GM20431 (cell line): ENCODE results near the gene DHRS1.
"Not testable (repeated sequence)": the region's sequence is repeated elsewhere in the genome, so short reads cannot be mapped to it uniquely, and the experiment has no call there.

Experiments
- in situ Hi-C: fragments of 300-500 bp; cut with MseI, MboI; formaldehyde crosslinking; loops from one replicate; pipeline ENCODE4 v1.15.0; 2020; ENCODE audit warnings: low sequenced_read_pairs; ENCODE audit not compliant: unreplicated experiment

The DHRS1 gene

DNA sequence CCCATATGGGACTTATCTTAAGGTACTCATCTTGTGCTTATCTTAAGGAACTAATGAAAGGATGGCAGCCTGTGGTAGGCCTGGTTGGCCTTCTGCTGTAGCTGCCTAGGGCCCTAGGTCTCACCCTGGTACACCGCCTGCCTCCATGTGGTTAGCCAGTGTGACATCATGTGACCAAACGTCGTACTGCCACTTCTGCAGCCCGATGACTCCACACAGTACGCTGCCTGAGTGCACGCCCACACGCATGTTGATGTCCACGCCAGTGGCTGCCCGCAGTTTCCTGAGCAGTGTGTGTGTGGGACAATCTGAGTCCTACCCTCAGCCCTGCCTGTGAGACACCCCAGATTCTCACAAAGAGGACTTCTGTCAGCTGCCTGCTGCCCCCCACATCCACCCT, 30.2 kb upstream of the DHRS1 start:
- in situ Hi-C loops = loop anchor here (10.0 kb wide), 1 partner anchor 105 kb away; no protein-coding TSS in a partner anchor

DNA sequence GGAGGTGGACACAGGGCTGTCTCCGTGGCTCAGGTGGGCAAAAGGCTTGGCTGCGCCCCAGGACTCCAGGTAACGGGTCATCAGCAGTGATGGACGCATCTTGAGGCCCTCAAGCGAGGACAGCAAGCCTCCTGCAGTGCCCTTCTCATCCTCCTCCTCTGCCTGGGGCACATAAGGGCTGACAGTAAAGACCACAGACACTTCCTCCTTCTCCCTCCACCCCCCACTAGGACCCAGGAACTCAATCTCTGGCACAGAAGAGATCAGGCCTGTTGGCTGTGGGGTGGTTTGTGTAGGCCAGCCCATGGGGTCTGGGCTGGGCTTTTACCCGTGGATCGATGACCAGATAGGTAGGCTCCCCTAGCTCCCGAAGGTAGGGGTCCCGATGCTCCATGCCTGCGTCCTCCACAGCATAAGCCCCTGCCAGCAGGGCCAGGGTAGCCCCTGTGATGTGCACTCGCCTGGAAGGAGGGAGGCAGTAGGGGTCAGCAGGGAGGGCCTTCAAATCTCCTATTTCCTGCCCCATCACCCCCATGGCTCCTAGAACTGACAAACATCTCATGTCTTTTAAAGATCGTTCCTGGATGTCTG, 29.6 kb upstream of the DHRS1 start:
- in situ Hi-C loops = no loop called here

DNA sequence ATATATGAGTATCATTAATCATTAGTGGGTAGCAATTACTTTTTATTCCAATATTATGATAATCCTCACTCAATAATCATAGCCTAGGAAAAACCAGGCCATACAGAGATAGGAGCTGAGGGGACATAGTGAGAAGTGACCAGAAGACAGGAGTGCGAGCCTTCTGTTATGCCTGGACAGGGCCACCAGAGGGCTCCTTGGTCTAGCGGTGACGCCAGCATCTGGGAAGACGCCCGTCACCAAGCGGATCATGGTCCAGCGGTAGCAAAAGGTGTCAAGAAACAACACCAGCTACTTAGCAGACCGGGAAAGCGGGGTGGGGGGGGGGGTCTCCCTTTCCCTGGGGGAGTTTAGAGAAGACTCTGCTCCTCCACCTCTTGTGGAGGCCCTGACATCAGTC, 28.3 kb upstream of the DHRS1 start:
- in situ Hi-C loops = not testable (repeated sequence)

DNA sequence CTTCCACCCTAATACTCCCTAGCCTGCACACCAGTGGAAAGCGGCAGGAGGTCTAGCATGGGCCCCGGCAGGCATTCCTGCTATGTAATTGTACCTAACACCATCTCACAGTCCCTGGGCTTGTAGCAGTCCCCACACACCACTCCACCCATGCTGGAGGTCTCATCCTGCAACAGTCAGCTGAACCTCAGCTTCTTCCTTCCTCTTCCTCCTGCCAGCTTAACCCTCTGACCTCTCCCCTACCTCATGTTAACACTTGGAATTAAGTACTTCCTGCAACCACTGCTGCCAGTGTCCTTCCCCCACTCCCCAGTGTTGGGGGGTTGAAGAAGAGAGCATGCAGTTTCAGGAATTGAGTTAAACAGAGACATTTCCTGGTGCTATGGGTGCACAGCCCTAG, 27.7 kb upstream of the DHRS1 start:
- in situ Hi-C loops = no loop called here

DNA sequence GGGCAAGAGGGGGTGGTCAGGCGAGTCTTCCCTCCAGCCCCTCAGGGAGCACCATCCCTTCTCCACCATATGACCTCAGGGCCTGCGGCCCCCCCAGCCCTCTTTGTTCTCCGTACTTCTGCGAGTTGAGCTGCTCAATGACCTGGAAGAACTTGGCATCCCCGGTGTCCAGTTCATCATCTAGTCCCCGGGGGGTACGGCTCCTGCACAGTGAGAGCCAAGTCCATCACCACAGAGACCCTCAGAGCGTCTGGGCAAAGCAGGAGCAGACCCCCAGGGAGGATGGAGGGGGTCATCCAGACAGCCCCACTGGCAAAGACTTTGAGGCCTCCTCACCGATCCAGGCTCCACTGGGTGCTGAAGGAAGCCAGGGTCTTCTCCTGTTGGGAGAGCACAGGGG, 26.4 kb upstream of the DHRS1 start:
- in situ Hi-C loops = no loop called here

DNA sequence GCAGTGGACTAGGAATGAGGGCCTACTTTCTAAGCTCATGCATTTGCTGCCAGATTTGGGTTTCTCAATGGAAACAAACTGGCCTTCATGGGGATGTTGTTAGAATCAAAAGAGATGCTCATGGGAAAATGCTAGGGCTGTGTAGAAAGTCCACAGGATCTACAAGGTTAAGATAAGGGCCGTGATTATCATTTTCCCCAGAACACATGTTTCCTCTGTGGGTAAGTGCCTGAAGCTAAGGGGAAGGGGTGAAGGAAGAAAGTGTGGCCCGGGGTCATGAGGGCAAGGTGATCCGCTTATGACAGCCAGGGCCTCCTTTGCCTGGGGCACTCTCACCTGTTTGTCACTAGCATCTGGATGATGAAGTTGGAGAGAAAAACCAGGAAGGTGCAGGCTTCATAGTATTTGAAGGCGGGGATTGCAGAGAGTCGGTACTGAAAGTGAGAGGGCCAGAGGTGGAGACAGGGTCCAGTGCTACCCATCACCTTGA, 25.5 kb upstream of the DHRS1 start:
- in situ Hi-C loops = no loop called here

DNA sequence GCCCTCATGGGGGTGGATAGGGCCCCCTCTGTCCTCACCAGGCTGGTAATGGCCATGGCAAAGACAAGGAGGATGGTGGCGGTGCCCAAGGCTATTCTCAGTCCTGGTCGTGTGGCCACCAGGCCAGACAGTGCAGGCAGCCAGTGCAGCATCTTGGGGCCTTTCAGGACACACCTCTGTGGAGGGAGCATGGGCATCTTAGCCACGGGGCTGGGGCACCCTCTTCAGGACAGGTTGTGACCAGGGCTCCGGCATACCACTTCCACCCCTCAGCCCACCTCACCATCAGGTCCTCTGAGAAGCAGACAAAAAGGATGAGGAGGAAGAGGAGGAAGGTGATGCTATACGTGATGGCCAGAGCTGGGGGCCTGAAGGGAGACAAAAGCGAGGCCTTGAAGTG, 24.4 kb upstream of the DHRS1 start:
- in situ Hi-C loops = no loop called here

DNA sequence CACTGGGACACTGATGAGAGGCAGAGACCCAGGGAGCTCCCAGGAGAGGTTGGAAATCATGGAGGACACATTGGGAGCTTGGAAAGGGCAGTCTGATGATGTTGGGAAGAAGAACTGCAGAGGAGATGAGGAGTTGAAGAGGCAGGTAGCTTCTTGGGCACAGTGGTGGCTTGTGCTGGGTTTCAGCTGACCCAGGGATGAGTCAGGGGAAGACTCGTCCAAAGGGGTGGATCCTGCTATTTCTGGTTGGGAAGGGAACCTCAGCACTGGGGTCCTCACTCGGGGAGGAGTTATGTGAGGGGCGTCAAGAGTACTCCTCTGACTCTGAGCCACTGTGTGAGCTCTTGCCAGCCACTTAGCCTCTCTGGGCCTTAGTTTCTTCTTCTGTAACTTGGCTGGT, 23.8 kb upstream of the DHRS1 start:
- in situ Hi-C loops = no loop called here

DNA sequence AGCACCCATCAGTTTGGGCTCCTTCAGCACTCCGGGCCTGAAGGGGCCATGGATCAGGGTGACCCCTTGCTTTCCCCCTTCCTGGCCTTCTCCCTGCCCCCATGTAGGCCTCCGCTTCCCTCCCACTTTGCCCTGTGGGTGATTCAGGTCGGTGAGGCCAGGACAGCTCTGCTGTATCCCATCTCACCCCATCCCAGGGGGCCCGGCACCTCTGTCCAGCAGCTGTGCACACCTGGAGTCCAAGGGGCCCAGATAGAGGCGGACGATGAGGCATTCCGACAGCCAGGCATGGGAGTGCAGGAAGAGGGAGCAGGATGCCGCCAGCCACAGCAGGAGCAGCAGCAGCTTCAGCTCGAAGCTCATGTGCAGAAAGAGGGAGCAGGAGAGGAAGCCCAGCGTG, 23.1 kb upstream of the DHRS1 start:
- in situ Hi-C loops = no loop called here

DNA sequence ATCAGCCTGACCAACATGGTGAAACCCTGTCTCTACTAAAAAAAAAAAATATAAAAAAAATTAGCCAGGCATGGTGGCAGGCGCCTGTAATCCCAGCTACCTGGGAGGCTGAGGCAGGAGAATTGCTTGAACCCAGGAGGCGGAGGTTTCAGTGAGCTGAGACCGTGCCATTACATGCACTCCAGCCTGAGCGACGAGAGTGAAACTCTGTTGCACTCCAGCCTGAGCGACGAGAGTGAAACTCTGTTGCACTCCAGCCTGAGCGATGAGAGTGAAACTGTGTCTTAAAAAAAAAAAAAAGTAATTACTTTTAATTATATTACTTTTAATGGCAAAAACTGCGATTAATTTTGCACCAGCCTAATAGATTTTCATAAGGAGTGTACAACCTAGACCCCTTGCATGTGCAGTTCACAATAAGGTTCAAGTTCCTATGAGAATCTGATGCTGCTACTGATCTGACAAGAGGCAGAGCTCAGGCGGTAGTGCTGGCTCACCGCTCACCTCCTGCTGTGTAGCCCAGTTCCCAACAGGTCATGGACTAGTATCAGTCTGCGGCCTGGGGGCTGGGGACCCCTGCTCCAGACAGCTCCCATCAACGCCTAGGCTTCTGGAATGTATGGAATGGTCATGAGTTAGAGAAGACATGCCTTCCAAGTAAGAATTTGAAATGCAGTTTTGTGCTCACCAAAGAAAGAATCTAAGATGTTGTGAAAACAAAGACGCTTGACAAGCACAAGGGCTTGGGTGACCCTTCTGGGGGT, 21.8 kb upstream of the DHRS1 start:
- in situ Hi-C loops = no loop called here

DNA sequence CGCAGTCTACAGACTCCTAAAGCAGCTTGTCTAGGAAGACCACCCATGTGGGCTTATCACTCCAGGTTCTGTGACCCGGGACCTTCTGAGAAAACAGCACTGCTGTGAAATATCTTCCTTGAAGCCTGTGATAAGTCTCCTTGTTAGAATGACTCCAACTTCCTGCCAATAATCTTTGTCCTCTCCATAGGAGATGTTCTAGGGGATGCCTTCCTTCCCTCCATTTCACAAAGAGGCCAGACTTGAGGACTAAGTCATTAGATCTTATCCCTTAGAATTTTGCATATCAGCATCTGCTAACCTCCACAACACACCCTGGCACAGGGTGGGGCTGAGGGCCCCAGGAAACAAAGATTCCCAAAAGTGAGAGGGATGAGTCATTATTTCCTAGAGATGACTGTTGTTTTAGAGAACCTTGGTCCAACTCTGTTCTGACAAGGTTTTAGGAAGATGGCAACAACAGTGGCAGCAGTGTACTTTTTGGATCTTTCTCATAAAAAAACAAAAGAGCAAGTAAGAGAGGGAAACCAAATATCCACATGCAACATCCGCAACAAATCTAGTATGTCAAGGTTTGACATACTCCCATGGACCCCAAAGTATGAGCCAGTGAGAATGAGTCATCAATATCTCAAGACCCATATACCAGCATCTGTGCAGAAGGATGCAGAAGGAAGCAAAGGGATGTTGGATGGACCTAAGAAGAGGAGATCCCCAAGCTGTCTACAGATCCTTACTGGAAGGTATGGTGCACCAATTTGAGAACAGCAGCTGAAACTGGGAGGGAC, 17.8 kb upstream of the DHRS1 start:
- in situ Hi-C loops = no loop called here

DNA sequence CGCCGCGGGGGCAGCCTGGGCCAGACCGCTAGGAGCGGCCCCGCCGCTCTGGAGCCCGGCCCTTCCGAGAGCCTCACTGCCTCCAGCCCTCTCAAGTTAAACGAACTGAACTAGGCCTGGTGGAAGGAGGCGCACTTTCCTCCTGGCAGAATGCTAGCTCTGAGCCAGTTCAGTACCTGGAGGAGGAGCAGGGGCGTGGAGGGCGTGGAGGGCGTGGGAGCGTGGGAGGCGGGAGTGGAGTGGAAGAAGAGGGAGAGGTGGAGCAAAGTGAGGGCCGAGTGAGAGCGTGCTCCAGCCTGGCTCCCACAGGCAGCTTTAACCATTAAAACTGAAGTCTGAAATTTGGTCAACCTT, 17.0 kb upstream of the DHRS1 start:
- in situ Hi-C loops = no loop called here

DNA sequence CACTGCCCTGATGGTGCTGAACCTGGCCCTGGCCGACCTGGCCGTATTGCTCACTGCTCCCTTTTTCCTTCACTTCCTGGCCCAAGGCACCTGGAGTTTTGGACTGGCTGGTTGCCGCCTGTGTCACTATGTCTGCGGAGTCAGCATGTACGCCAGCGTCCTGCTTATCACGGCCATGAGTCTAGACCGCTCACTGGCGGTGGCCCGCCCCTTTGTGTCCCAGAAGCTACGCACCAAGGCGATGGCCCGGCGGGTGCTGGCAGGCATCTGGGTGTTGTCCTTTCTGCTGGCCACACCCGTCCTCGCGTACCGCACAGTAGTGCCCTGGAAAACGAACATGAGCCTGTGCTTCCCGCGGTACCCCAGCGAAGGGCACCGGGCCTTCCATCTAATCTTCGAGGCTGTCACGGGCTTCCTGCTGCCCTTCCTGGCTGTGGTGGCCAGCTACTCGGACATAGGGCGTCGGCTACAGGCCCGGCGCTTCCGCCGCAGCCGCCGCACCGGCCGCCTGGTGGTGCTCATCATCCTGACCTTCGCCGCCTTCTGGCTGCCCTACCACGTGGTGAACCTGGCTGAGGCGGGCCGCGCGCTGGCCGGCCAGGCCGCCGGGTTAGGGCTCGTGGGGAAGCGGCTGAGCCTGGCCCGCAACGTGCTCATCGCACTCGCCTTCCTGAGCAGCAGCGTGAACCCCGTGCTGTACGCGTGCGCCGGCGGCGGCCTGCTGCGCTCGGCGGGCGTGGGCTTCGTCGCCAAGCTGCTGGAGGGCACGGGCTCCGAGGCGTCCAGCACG, 16.4 kb upstream of the DHRS1 start:
- in situ Hi-C loops = no loop called here

DNA sequence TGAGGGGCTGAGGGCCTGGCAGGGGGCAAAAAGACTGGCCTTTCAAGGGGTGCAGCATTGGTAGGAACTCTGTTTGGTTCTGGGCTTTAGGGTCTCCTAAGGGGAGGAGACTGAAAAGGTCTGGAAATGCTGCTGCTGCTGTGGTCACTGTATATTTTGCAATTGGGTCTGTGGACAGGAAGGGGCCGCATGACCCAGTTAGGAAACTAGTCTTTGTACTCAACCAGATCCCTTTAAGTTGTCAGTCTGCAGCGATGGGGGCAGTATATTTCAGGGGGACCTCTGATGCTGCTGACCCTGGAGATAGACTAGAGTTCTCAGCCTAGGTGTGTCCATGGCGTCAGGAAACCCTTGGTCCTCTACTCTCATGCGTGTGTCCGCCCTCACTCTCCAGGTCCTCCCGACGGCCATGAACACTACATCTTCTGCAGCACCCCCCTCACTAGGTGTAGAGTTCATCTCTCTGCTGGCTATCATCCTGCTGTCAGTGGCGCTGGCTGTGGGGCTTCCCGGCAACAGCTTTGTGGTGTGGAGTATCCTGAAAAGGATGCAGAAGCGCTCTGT, 15.7 kb upstream of the DHRS1 start:
- in situ Hi-C loops = no loop called here

DNA sequence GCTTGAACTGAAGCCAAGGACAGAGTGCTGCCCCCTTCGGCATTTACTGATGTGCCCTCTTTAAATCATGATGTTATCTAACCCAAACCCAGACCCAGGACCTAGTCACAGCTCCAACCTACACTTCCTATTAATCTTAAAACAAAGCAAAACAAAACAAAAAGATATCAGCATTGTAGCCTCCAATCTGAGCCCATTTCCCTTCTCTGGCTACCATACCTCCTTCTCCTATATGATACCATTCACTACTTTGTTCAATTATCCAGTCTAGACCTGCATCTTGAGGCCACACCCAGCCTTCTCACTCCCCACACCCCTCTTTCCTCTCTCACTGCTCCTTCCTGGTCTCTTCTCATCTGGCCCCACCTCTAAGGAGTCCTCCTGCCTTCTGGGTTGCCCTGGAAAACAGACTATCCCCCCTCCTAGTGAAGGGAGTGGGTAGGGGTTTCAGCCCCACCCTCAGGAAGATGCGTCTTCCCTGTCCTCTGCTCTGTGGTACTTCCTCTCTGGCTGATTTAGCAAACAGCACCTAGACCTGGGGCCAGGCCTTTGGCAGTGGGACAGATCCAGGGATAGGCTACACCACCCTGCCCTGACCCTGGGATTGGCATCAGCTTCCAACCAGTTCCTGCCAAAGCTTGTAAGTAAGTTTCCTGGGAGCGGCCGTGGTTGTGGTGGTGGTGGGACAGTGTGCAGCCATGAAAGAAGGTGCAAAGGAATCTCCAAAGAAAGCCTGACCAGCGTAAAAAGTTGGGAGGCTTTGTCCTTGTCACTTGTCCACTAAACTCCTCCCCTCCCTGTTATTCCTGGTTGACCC, 15.0 kb upstream of the DHRS1 start:
- in situ Hi-C loops = no loop called here

DNA sequence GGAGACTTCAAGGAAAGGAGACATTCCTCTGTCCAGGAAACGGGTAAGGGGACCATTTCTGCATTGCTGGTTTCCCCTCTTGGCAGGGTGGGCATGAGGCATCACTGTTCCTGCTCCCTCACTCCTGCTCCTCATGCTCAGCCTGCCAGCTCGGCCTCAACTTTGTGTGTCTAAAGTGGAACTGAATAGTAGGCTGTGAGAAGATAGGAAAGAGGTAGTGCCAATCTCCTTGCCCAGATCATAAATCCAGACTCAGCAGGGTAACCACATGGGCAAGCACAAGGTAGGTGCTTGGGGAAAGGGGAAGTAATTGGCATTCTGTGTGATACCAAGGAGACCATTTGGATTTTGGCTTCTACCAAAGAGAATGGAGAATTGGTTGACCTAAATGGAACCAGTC, 14.3 kb upstream of the DHRS1 start:
- in situ Hi-C loops = no loop called here

DNA sequence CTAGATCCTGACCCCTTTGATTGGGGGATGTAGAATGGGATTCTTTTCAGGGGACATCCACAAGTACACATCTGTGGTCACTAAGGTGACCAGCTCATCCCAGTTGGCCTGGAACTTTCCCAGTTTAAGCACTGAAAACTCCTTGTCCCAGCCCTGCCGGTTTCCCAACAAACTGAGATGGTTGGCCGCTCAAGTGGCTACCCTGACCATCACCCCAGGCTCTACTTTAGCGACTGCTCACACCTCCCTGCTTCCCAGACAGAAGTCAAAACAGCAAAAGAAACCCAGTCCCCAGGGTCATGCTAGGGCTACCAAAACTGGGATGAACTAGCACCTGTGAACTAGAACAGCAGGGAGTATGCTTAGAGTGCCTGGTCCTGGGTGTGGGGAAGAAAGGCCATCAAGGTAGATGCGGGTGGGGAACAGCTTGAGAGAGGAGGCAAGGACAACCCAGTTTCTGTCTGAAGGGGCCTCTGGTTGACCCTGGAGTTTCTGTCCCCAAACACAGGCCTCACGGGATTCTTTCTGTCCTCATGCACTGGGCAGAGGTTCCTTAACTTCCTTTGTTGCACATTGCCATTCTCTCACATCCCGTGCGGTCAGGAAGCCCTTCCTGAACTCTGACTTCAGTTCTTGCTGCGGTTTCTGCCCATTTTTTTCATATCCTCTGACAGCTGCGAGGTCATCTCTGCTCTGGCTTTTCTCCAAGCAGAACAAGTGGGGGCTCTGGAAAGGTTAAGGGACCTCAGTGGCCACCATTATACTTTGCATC, 13.3 kb upstream of the DHRS1 start:
- in situ Hi-C loops = no loop called here

DNA sequence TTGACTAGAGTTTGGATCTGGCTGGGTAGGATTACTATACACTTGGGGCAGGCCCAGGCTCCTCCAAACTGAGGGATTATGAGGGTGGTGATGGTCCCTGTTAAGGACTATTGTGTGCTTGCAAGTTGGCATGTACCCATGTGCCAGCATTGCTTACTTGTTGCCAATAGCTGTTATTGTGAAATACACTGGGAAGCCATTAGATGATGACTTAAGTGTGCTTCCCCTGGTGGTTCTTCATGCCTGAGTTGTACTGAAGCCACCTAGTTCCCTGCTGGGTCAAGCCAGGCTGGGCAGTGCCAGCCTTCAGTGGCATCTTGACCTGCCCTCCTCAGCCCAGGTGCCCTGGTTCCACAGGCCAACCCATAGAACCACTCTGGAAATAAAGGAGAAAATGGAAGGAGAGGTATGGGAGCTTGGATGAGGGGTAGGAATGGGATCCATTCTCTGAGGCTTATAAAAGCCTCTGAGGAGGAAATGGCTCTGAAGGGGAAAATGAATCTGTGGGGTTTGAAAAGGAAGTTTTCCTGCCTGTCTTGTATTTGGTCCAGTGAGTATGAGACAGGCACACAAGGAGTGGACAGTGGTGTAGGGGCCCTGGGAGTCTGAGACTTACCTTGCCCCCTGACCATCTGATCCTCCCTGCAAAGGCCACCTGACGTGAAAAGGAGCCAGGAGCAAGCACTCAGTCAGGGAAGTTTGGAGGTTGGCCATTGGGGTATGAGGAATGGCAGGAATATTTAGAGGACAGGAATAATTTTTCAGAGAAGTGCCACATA, 12.4 kb upstream of the DHRS1 start:
- in situ Hi-C loops = no loop called here
